Inflammatory macrophage treated with lipopolysaccharide for 1 hour (primary cell): ENCODE data around the gene IFNAR2.

Experiments used
- DNase-seq, 2 donors: peaks; one replicate each; pipeline ENCODE4 v3.0.0-alpha.2; 2020 to 2022

Gene IFNAR2

GRCh38 chr21:33270986-33271385, 41.2 kb downstream of the IFNAR2 start:
- no peak for DNase-seq

- no peak for DNase-seq
Observed at GRCh38 chr21:33273044-33273443, 43.3 kb downstream of the IFNAR2 start.

- DNase-seq = no peak
Observed at GRCh38 chr21:33278721-33279120, 49.0 kb downstream of the IFNAR2 start.

- DNase-seq = no peak
Observed at GRCh38 chr21:33279330-33279820, 49.6 kb downstream of the IFNAR2 start.
